MG63 (cell line): Measurements from ENCODE around the gene KRT13. TPM values are rescaled to one million over a fixed set of nuclear protein-coding genes. Genes with fewer than 3 reads are reported as not detected.
A peak's percentile ranks its signal among the peaks of the same experiment; 100 is the strongest.

ENCODE experiments used
- DNase-seq: peaks from one replicate; pipeline ENCODE4 v3.0.0-alpha.2; 2020
- H3K27me3 ChIP-seq: fragments of 250-450 bp; sonication (Bioruptor Pico); 2 replicates; pipeline ENCODE4 v1.5.1; 2020; ENCODE audit warnings: mild to moderate bottlenecking, moderate library complexity
- H3K36me3 ChIP-seq: fragments of 250-450 bp; sonication (Bioruptor Pico); 2 replicates; pipeline ENCODE4 v1.5.1; 2020; ENCODE audit warnings: mild to moderate bottlenecking, moderate library complexity
- H3K4me3 ChIP-seq: fragments of 250-450 bp; sonication (Bioruptor Pico); 2 replicates; pipeline ENCODE4 v1.5.1; 2020; ENCODE audit warnings: mild to moderate bottlenecking, moderate library complexity
- H3K9me3 ChIP-seq: fragments of 250-450 bp; sonication (Bioruptor Pico); 2 replicates; pipeline ENCODE4 v1.5.1; 2020; ENCODE audit warnings: mild to moderate bottlenecking, moderate library complexity
- total RNA-seq: library from RNA; depleted of rRNA; stranded (reverse); fragments of >200 nt; shearing (Covaris generic); gene quantifications from 2 replicates; pipeline ENCODE4 v1.2.3, GENCODE V29; 2014; ENCODE audit warnings: low replicate concordance

The KRT13 gene
- total RNA-seq, 1 experiment from 2014 or later, result 4.0 TPM

DNA sequence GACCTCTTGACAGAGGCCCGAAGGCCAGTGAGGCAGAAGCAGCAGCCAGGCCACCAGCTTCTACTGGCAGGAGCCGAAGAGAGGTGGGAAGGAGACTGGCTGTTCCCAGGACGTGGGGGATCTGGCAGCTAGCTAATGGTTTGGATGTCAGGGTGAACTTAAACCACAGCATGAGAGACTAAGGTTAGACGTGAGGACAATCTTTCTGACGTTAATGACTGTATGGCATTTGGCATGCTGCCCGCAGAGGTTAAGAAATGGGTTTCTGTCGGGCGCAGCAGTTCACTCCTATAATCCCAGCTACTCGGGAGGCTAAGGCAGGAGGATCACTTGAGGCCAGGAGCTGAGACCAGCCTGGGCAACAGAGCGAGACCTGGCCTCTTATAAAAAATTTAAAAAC lies 6.3 kb upstream of the KRT13 start:
- no peaks in the 10 kb centered on the region; the same call in 1 of the 2 replicates for H3K9me3 ChIP-seq
- H3K4me3 ChIP-seq, result no peak overlapping the region
- DNase-seq, result no peak
- peaks cover 36% of the 10 kb centered on the region for H3K36me3 ChIP-seq
- H3K27me3 ChIP-seq, result no peaks in the 10 kb centered on the region

DNA sequence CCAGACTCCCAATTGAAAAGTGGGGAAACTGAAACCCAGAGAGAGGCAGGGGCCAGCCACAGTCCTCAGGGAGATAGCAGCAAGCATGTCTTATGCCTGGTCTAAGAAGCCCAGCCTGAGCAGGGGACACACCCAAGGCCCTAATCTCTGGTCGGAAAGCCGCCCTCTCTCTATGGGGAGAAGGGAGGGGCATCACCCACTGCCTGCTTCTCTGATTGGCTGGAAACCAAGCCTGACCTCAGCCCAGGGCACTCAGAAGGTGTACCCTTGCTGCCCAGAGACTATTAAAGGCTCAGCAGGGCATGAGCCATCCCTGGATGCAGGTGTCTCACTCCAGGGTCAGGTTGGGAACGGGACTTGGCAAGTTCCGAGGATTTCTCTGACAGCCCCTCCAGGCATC lies 5.7 kb upstream of the KRT13 start:
- Histone ChIP-seq H3K9me3 (no peaks in the 10 kb centered on the region; the same call in 1 of the 2 replicates), H3K4me3 (no peak overlapping the region), H3K36me3 (peaks cover 30% of the 10 kb centered on the region), H3K27me3 (no peaks in the 10 kb centered on the region)
- no peak for DNase-seq

DNA sequence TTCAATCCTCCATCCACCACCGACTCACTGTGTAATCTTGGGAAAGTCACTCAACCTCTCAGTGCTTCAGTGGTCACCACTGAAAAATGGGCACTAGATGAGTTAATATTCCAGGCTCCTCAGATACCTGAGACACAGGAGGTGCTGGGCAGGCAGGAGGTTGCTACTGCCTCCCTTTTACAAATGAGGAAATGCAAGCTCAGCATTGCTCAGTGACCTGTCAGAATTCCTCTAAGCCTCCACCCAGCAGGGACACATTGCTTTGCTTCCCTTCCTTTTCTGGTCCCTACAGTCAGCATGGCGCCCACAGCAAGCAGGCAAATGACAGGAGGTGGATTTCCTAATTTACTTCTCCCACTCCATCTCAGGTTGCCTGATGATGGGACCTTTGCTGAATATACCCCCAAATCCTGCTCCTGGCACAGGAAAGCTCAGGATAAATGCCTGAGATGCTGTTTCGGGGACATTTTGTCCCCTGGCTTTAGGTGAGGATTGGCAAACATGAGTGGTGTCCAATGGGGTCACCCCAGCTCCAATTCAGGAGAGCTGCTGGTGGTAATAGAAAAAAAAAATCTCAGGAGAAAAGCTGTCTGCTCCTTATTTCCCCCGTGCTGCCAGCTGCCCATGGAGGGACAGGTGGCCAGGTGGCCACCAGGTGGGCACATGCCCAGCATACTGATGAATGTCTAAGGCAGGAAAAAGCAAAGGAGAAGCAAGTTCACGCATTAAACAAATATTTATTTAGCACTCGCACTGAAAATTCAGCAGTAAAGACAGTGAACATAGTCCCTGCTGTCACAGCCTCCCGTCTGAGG lies 5.0 kb upstream of the KRT13 start:
- H3K9me3 ChIP-seq, result no peaks in the 10 kb centered on the region; the same call in 1 of the 2 replicates
- peaks cover 24% of the 10 kb centered on the region for H3K36me3 ChIP-seq
- H3K4me3 ChIP-seq, result no peak overlapping the region
- H3K27me3 ChIP-seq, result no peaks in the 10 kb centered on the region
- DNase-seq, result no peak

DNA sequence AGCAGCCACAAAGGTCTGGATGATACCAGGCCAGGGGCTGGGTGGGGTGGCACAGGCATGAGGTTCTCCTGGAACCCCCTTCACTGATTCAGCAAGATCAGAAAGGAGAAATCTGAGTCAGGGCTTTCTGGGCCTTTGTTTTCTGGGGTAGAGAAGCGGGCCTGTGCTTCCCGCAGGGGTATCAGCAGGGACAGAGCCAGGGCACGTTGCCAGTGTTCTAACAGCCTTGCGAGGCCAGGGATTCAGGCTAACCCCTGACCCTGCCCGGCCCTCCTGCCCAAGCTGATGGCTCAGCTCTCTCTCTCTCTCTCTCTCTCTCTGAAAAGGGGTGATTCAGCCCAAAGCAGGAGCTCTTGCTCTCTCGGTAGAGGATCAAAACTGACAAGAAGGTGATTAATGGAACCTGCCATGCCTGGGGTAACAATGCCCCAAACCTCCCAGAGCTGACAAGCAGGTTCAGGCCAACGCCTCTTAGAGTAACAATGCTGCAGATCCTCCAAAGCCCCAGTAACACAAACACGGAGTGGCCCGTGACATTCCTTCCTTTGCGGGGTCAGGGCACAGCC lies 2.0 kb upstream of the KRT13 start:
- DNase-seq, result no peak

DNA sequence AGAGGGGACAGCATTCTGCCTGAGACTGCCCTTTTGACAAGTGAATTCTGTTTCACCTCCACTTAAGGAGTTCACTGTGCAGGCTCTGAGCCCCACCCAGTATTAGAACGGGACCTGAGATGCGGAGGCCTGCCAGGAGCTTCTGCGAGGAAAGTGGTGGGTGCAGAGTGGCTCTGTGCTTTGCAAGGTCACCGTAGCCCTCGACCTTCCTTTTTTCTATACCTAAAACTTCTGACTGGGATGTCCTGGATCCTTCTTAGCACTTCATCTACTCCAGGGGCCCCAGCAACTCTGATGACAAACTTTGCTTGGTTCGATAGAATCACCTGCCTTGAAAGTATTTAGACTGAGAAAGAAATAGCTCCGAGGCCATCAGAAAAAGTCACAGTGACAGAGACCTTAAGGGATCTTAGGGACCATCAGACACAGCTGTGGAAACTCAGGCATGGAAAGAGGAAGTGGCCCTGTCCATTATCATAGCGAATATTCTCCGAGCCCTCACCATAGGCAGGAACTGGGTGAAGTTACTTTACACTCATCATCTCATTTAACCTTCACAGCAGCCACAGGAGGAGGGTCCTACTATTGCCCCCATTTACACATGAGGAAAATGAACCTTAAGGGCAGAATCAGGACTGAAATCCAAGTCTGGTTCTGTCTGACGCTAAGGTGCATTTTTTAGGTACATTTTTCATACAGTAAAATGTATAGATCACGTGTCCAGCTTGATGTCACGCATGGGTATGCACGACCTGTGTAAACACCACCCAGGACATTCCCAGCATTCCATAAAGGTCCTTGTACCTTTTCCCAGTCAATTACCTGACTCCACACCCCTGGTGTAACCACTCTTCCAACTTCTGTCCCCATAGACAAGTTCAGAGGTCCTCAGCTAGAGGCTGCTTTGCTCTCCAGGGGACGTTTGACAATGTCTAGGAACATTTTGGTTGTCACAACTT lies 676 bp upstream of the KRT13 start:
- Histone ChIP-seq H3K27me3 (no peaks in the 10 kb centered on the region), H3K4me3 (no peak overlapping the region), H3K9me3 (no peaks in the 10 kb centered on the region; the same call in 1 of the 2 replicates), H3K36me3 (no peaks in the 10 kb centered on the region)
- DNase-seq, result no peak

More for the DNA sequence above, 2.0 kb upstream of the KRT13 start:
- Histone ChIP-seq H3K4me3 (no peak overlapping the region), H3K27me3 (no peaks in the 10 kb centered on the region), H3K9me3 (no peaks in the 10 kb centered on the region; the same call in 1 of the 2 replicates), H3K36me3 (no peaks in the 10 kb centered on the region)

DNA sequence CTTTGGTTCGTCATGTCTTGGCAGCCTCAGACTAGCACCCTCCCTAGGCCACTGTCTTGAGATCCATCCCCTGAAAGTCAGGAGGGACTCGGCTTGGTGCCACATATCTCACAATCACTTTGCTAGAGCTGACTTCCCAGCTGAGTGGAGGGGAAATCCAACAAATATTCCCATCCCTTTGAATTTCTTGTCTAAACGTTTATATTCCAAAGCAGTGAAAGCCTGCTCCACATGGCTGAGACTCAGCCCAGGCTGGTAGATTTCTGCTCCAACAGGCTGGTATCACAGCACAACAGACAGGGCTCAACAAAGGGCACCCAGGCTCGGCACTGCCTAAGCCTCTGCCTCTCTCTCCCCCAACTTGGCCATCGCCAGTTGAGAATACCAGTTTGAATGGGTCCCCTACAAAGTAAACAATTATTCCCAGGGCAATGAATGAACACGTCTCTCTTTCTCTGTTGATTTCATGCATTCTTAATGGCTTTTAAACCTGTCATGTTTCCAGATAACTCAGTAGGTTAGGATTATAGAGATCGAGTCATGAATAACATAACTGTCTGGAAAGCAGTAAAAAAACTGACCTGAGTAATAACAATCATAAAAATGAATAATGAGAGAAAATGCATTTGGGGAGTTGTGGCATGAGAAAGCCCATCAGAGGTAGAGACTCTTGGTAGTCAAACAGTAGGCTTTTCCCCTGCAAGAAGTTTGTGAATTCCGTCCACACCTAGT lies 1.0 kb downstream of the KRT13 start:
- DNase-seq, result peak; percentile 86
- Histone ChIP-seq H3K9me3 (no peaks in the 10 kb centered on the region), H3K27me3 (no peaks in the 10 kb centered on the region), H3K36me3 (no peaks in the 10 kb centered on the region), H3K4me3 (no peak overlapping the region)

DNA sequence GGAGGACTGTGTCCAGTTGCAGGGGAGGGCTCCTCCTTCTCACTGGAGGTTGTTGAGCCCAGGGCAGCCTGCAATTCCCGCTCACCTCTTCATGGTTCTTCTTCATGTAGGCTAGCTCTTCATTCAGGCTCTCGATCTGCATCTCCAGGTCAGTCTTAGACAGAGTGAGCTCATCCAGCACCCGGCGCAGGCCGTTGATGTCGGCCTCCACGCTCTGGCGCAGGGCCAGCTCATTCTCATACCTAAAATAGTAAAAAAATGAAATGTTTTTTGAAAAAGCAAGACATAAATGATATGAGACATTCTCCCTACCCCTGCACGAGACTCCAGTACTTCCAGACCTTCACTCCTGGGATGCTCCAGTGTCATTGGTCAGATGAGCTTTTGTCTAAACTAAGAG lies 2.2 kb downstream of the KRT13 start:
- no peaks in the 10 kb centered on the region for H3K9me3 ChIP-seq
- DNase-seq, result no peak
- H3K36me3 ChIP-seq, result no peaks in the 10 kb centered on the region
- H3K4me3 ChIP-seq, result no peak overlapping the region
- H3K27me3 ChIP-seq, result no peaks in the 10 kb centered on the region

DNA sequence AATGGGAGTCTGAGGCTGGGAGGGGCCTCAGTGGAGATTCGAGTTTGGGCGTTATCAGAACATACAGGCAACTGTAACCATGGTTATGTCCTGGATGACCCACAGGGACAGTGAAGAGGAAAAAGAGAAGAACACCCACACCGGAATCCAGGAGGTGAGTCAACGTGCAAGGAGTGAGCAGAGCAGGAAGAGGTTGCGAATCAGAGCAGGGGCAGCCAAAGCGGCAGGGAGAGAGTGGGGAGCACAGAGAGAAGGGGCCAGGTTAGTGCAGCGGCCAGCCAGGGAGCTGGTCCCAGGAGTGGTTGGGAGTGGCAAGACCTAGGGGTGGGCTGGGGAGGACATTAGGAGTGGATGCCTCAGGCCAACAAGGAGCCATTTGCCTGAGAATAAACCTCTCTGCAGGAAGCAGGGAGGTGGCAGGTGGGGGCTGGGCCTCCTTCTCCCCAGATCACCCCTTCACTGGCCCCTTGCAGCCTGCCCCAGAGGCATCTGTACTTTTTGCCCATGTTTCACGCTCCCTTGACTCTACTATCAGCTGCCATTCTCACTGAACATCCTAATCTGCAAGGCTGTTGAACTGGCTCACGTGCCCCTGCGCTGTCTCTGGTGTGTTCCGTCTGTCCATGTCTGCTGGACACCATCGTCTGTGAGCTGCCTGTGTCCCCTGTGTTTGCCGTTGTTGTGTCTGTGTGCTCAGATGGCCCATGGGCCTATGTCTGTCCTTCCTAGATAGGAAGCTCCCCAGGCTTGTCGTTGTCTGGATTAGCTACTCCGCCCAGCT lies 5.1 kb downstream of the KRT13 start:
- Histone ChIP-seq H3K36me3 (no peaks in the 10 kb centered on the region), H3K9me3 (no peaks in the 10 kb centered on the region), H3K27me3 (no peaks in the 10 kb centered on the region), H3K4me3 (no peak overlapping the region)
- DNase-seq, result peak; percentile 95

DNA sequence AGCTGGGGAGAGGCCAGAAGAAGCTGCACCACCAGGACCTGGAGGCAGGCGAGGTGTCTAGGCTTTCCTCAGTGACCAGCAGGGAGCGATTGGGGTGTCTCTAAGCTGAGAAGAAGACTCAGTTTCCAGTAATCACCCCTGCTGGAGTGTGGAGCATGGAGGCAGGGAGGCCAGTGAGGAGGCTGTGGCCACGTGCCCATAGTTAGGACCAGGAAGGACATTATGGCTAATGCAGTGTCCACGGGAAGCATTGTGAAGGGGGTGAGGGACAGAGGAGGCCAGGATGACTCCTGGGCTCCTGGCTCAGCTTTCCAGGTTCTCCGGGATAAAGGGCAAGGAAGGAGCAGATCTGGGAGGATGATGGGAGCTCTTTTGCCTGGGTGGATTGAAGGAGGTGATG lies 5.7 kb downstream of the KRT13 start:
- Histone ChIP-seq H3K4me3 (no peak overlapping the region), H3K36me3 (no peaks in the 10 kb centered on the region), H3K27me3 (no peaks in the 10 kb centered on the region), H3K9me3 (no peaks in the 10 kb centered on the region)
- DNase-seq, result no peak

DNA sequence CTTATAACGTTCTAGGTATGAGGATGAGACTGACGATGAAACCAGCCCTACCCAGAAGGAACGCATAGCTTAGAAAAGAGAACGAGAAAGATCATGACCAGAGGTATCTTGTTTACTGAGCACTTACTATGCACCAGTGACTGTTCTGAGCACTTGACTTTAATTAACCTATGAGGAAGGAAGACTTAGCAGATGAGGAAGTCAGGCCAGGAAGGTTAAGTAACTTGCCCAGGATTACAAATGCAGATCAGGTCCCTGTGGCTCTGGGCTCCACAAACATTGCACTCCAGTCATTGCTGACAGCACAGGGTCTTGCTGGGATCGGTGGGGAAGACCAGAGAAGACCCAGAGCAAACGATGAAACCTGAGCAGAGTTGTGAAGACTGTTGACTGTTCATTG lies 7.1 kb downstream of the KRT13 start:
- Histone ChIP-seq H3K4me3 (no peak overlapping the region), H3K27me3 (no peaks in the 10 kb centered on the region), H3K36me3 (no peaks in the 10 kb centered on the region), H3K9me3 (no peaks in the 10 kb centered on the region)
- no peak for DNase-seq

DNA sequence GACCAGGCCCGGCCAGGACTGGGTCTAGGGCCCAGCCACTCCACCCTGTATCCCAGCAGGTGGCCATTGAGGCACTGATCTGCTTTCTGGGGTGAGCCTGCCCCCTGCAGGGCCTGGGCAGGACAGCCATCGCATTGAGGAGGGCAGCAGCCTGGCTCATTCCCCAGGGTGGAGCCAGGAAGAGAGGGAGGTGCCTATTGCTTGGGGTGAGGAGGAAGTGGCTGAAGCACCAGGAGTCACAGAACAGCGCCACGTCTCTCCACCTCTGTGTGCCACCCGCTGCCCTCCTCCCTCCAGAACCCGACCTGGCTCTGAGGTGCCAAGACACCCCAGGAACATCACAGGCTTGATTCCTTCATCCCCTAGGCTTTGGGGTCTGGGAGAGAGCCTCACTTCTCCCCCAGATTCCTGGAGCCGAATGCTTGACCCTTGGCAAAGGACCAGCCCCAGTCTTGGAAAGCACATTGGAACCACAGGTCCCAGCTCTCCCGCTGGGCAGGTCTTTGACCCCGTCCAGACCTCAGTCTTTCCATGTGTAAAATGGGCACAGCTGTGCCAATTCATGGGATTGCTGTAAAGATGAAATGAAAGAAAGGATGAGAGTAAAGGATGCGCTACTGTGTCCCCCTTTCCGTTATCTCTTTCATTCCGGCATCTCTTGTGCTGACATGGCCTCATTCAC lies 8.5 kb downstream of the KRT13 start:
- Histone ChIP-seq H3K27me3 (no peaks in the 10 kb centered on the region), H3K4me3 (no peak overlapping the region), H3K9me3 (no peaks in the 10 kb centered on the region), H3K36me3 (no peaks in the 10 kb centered on the region)
- peak; percentile 95 for DNase-seq

DNA sequence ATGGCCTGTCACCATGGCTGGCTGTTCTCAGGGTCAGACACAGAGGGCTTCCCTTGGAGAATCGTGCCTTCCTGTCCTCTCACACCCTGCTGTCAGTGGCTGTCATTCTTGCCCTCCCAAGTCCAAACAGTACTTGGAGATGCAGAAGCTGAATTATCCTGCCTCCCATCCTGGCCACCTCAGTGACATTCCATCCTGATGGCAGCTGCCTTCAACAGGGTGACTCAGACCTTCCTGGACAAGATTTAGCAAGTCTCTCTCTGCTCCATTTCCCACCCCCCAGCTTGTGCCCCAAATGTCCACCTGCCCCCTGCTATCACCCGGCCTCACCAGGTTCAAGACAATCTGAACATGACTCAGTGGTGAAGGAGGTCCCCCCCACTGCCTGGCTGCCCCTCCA lies 10.9 kb downstream of the KRT13 start:
- no peaks in the 10 kb centered on the region for H3K36me3 ChIP-seq
- peak; percentile 51 for DNase-seq
- no peak overlapping the region for H3K4me3 ChIP-seq
- no peaks in the 10 kb centered on the region for H3K27me3 ChIP-seq
- H3K9me3 ChIP-seq, result no peaks in the 10 kb centered on the region

DNA sequence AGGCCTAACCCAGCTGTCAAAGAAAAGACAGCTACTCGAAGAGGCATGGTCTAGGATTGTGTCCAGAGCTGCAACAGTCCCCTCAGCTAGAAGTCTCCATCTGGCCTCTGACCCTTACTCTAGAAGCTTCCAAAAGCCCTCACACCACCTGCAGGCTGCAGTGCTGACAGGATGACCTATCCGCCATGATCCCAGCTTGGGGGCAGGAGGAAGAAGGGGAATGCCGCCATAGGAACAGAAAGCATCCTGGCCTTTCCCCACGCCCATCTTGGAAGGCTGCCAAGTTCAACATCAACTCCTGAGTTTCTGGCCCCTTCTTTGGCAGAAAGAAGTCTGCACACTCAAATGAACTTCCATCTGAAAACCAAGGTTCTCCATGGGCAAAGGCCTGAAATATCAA lies 12.6 kb downstream of the KRT13 start:
- DNase-seq, result peak; percentile 41
- Histone ChIP-seq H3K27me3 (no peaks in the 10 kb centered on the region), H3K36me3 (no peaks in the 10 kb centered on the region), H3K4me3 (no peak overlapping the region), H3K9me3 (no peaks in the 10 kb centered on the region)

DNA sequence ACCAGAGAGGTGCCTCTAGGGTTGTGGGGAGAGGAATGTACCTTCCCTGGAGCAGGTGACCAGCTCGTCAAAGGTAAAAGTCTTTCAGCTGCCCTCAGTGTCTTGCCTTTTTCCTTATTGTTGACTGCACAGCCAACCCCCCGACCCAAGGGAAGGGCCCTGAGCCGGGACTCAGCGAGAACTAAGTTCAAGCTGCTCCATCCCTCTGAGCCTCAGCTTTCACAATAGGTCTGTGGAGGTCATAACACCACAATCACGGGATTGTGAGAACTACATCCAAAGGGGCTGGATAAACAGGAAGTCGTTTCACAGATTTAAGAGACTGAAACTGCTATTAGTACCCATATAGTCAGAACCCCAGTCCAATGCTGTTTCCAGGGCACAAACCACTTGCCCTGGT lies 13.1 kb downstream of the KRT13 start:
- no peak for DNase-seq

DNA sequence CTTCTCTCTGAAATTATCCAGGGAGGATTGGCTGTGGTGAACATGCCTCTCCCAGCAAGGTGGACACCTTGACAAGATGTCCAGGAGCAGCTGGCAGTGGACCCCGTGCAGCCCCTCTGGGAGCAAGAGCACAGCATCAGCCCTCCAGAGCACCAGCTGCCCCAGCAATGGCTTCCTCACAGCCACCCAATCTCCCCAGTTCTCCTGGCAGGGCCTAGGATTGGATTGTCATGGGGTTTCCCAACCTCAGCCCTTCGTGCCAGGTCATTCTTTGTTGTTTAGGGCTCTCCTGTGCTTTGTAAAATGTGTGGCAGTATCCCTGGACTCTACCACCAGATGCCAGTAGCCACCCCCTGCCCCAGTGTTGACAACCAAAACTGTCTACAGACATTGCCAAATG lies 13.9 kb downstream of the KRT13 start:
- DNase-seq, result no peak
- H3K4me3 ChIP-seq, result no peak overlapping the region
- no peaks in the 10 kb centered on the region for H3K9me3 ChIP-seq
- H3K36me3 ChIP-seq, result no peaks in the 10 kb centered on the region
- H3K27me3 ChIP-seq, result no peaks in the 10 kb centered on the region

More for the DNA sequence above, 13.1 kb downstream of the KRT13 start:
- Histone ChIP-seq H3K9me3 (no peaks in the 10 kb centered on the region), H3K36me3 (no peaks in the 10 kb centered on the region), H3K4me3 (no peak overlapping the region), H3K27me3 (no peaks in the 10 kb centered on the region)
